BLaER1 treated with 17β-estradiol and CSF1 and Interleukin-3, amounts not matched to agents 10 nM and 100 nM (cell line): ENCODE measurements around the gene FLII.
"Not testable (repeated sequence)": the region's sequence is repeated elsewhere in the genome, so short reads cannot be mapped to it uniquely, and the experiment has no call there.

Experiments used
- H3K27ac ChIP-seq, 11 experiments: shearing (Covaris generic); formaldehyde crosslinking; 2 replicates each; pipeline ENCODE4 v1.8.1; 2022
- H3K27me3 ChIP-seq, 11 experiments: shearing (Covaris generic); formaldehyde crosslinking; 2 replicates each; pipeline ENCODE4 v1.8.1; 2022
- H3K36me3 ChIP-seq, 11 experiments: shearing (Covaris generic); formaldehyde crosslinking; 2 replicates each; pipeline ENCODE4 v1.8.1; 2022
- H3K4me1 ChIP-seq, 10 experiments: shearing (Covaris generic); formaldehyde crosslinking; 2 replicates each; pipeline ENCODE4 v1.8.1; 2022
- H3K4me2 ChIP-seq, 11 experiments: shearing (Covaris generic); formaldehyde crosslinking; 2 replicates each; pipeline ENCODE4 v1.8.1; 2022
- H3K4me3 ChIP-seq, 10 experiments: shearing (Covaris generic); formaldehyde crosslinking; 2 replicates each; pipeline ENCODE4 v1.8.1; 2022
- H3K9ac ChIP-seq, 11 experiments: shearing (Covaris generic); formaldehyde crosslinking; 2 replicates each; pipeline ENCODE4 v1.8.1; 2022
- H3K9me3 ChIP-seq, 11 experiments: shearing (Covaris generic); formaldehyde crosslinking; replicated peaks in 1 of 11; 2 replicates each; pipeline ENCODE4 v1.8.1; 2022
- H4K20me1 ChIP-seq, 11 experiments: shearing (Covaris generic); formaldehyde crosslinking; 2 replicates each; pipeline ENCODE4 v1.8.1; 2022
- Cebpa-rat ChIP-seq, 11 experiments: shearing (Covaris generic); IDR thresholded peaks; 2 replicates each; pipeline ENCODE4 v1.8.1; 2022

The FLII gene

DNA sequence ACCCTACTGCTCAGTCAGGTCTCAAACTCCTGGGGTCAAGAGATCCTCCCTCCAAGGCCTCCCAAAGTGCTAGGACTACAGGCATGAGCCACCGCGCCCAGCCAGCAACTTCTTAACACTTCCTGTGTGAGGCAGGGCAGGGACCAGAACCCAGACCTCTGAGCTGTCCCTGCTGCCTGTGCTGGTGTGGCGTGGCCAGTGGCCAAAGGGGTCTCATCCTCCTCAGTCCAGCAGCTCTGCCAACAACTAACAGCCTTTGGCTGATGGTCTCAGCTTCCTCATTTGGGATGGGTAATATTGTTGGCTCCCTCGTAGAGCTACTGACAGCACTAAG lies 34.5 kb downstream of the FLII start:
- Histone ChIP-seq H3K4me1 (peaks cover 38 to 54% (median 44%) of the 10 kb centered on the region in 10 experiments), H3K9me3 (no peaks in the 10 kb centered on the region), H3K27ac (peak overlapping the region in 2 of 11 experiments; percentile 7 to 68; a peak in 1 of 22 replicates), H3K9ac (no peak overlapping the region), H3K27me3 (no peaks in the 10 kb centered on the region), H4K20me1 (peaks cover 0 to 31% (median 27%) of the 10 kb centered on the region in 11 experiments; a peak in 20 of 22 replicates), H3K36me3 (no peaks in the 10 kb centered on the region), H3K4me2 (peak overlapping the region in 6 of 11 experiments; percentile 77 to 96 (median 86); a peak in 7 of 22 replicates), H3K4me3 (no peak overlapping the region)
- no peak for TF ChIP-seq Cebpa-rat (IDR thresholded peaks at IDR 0.05)

DNA sequence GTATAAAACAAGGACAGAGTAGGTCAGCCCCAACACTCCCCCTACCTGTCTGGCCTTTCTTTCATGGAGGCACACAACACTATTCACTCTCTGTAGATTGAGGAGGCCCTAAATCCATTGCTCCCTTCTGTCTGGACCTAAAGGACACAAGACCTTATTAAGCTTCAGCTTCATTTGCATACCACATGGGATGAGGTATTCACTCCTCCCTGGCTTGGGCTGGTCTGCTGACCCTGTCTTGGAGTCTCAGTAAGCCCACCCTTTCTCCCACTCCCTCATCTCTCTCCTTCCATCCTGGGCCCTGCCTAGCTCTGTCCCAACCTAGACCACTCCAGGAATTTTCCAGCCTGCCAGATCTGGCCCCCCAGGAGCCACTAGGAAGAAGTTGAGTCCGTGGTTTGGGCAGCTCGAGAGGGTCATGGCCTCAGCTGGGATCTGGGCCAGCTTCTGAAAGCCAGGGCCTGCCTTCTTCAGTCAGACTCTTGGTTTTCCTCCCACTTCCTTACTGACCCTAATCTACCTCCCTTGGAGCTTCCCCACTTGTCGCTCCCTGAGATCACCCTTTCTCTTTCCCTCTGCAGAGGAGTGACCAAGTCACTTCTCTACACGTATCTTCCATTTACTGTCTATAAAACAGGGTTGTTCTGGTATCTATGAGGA lies 39.7 kb downstream of the FLII start:
- H3K4me3 ChIP-seq, result no peak overlapping the region
- H3K9ac ChIP-seq, result 0 out of 22 replicates have a peak overlapping the region, but pooled peaks of 1 of the 11 experiments have one; percentile 24
- H3K4me2 ChIP-seq, result peak overlapping the region in 1 of 11 experiments; percentile 2; a peak in 1 of 22 replicates
- H4K20me1 ChIP-seq, result peaks cover 0 to 3% (median 0%) of the 10 kb centered on the region in 11 experiments; a peak in 2 of 22 replicates
- no peaks in the 10 kb centered on the region for H3K27me3 ChIP-seq
- no peak overlapping the region for H3K27ac ChIP-seq
- peaks cover 14 to 19% (median 16%) of the 10 kb centered on the region in 10 experiments for H3K4me1 ChIP-seq
- no peak for TF ChIP-seq Cebpa-rat (IDR thresholded peaks at IDR 0.05)
- H3K9me3 ChIP-seq, result no peaks in the 10 kb centered on the region
- no peaks in the 10 kb centered on the region for H3K36me3 ChIP-seq

DNA sequence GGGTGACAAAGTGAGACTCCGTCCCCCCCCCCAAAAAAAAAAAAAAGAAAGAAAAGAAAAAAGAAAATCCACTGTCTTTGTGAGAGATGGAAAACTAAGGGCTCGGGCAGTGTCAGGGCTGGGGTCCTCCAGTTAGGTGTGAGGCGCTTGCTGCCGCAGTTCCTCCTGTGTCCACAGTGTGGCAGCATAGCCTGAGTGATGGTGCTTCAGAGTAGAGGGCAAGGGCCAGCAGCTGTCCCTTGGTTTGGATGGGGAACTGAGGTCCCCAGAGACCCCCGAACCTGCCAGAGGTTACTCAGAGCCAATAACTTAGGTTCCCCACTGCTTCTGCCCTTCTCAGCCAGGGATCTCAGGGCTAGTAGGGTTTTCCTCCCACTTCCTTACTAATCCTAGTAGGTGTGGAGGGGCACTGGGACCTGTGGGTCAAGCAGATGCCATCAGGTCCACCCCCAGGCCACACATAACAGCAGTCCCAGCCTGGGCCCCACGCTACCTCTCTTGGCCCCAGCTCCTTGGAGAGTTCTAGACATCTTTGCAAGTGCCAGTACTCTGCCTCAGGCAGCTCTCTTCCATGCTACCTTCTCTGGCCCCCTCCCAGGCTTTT lies 41.0 kb downstream of the FLII start:
- no peak for TF ChIP-seq Cebpa-rat (IDR thresholded peaks at IDR 0.05)
- no peak overlapping the region for H3K27ac ChIP-seq
- no peak overlapping the region for H3K9ac ChIP-seq
- peaks cover 0 to 4% (median 0%) of the 10 kb centered on the region in 11 experiments; a peak in 3 of 22 replicates for H4K20me1 ChIP-seq
- H3K4me2 ChIP-seq, result no peak overlapping the region
- H3K36me3 ChIP-seq, result peaks cover 0 to under 1% (median 0%) of the 10 kb centered on the region in 11 experiments; a peak in 1 of 22 replicates
- H3K9me3 ChIP-seq, result no peaks in the 10 kb centered on the region
- H3K27me3 ChIP-seq, result no peaks in the 10 kb centered on the region
- H3K4me1 ChIP-seq, result peaks cover 14 to 17% (median 15%) of the 10 kb centered on the region in 10 experiments
- no peak overlapping the region for H3K4me3 ChIP-seq

DNA sequence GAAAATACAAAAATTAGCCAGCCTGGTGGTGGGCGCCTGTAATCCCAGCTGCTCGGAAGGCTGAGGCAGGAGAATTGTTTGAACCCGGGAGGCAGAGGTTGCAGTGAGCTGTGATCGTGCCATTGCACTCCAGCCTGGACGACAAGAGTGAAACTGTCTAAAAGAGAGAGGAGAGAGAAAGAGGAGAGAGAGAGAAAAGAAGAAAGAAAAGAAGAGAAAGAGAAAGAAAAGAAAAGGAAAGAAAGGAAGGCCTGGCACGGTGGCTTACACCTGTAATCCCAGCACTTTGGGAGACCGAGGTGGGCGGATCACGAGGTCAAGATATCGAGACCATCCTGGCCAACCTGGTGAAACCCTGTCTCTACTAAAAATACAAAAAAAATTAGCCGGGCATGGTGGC lies 41.6 kb downstream of the FLII start:
- peaks cover 14 to 17% (median 15%) of the 10 kb centered on the region in 10 experiments for H3K4me1 ChIP-seq
- H4K20me1 ChIP-seq, H3K9ac ChIP-seq, H3K27ac ChIP-seq, H3K4me3 ChIP-seq, H3K36me3 ChIP-seq, H3K9me3 ChIP-seq, H3K4me2 ChIP-seq, H3K27me3 ChIP-seq: not testable (repeated sequence)

DNA sequence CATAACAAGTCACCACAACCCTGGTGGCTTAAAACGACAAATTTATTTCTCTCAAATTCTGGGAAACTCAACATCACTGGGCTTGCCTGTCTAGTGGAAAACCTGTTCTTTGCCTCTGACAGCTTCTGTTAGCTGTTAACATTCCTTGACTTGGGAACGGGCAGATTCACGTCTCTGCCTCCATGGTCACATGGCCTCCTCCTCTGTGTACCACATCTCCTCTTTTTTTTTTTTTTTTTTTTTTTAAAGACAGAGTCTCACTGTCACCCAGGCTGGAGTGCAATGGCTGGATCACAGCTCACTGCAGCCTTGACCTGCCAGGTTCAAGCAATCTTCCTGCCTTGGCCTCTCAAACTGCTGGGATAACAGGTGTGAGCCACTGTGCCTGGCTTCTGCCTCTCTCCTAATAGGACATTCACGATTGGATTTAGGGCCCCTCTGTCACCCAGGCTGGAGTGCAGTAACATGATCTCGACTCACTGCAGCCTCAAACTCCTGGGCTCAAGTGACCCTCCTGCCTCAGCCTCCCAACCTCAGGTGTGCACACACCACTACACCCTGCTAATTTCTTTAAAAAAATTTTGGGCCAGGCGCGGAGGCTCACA lies 44.8 kb downstream of the FLII start:
- no peak overlapping the region for H3K9ac ChIP-seq
- no peaks in the 10 kb centered on the region; a peak in 1 of 20 replicates for H3K4me1 ChIP-seq
- peaks cover 0 to 33% (median 18%) of the 10 kb centered on the region in 11 experiments; a peak in 18 of 22 replicates for H4K20me1 ChIP-seq
- no peak overlapping the region for H3K4me2 ChIP-seq
- H3K9me3 ChIP-seq, result no peaks in the 10 kb centered on the region
- peaks cover 23 to 27% (median 25%) of the 10 kb centered on the region in 11 experiments for H3K36me3 ChIP-seq
- H3K27ac ChIP-seq, result no peak overlapping the region
- H3K27me3 ChIP-seq, result no peaks in the 10 kb centered on the region
- H3K4me3 ChIP-seq, result no peak overlapping the region
- TF ChIP-seq Cebpa-rat (IDR thresholded peaks at IDR 0.05), result no peak

DNA sequence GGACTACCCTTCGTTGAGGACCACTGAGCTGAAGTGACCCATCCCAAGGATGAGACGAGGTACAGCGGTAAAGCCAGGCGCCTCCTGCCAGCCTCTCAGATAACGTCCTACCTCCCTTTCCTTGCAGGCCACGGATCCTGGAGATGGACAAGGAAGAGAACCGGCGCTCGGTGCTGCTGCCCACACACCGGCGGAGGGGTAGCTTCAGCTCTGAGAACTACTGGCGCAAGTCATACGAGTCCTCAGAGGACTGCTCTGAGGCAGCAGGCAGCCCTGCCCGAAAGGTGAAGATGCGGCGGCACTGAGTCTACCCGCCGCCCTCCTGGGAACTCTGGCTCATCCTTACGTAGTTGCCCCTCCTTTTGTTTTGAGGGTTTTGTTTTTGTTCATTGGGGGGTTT lies 50.4 kb downstream of the FLII start:
- H3K27ac ChIP-seq, result no peak overlapping the region
- no peaks in the 10 kb centered on the region for H3K27me3 ChIP-seq
- H3K9me3 ChIP-seq, result no peaks in the 10 kb centered on the region
- H3K4me2 ChIP-seq, result no peak overlapping the region
- H3K4me1 ChIP-seq, result no peaks in the 10 kb centered on the region
- no peak overlapping the region for H3K4me3 ChIP-seq
- peaks cover 49 to 89% (median 72%) of the 10 kb centered on the region in 11 experiments for H4K20me1 ChIP-seq
- H3K9ac ChIP-seq, result no peak overlapping the region
- peaks cover 80 to 84% (median 81%) of the 10 kb centered on the region in 11 experiments for H3K36me3 ChIP-seq
- no peak for TF ChIP-seq Cebpa-rat (IDR thresholded peaks at IDR 0.05)

DNA sequence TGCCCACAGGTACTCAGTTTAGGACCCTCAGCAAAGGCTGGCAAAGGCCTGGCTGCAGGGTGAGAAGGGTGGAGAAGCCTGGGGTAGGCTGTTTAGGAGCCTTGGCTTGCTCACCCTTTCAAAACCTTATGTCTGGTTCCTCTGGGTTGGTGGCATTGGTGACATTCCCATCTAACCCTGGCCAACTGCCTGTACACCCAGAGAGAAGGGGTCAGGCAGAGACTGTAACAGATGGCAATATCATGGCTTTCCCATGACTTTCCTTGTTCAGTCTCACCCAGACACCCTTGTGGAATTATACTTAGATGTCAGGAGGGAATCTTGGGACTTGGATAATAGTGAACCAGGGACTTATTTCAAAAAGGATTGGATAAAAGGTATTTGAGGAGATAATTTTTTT lies 51.6 kb downstream of the FLII start:
- H3K27me3 ChIP-seq, result no peaks in the 10 kb centered on the region
- no peak overlapping the region for H3K4me3 ChIP-seq
- no peaks in the 10 kb centered on the region for H3K4me1 ChIP-seq
- no peak overlapping the region for H3K4me2 ChIP-seq
- TF ChIP-seq Cebpa-rat (IDR thresholded peaks at IDR 0.05), result no peak
- peaks cover 60 to 94% (median 83%) of the 10 kb centered on the region in 11 experiments for H4K20me1 ChIP-seq
- H3K9ac ChIP-seq, result no peak overlapping the region
- peaks cover 89 to 94% (median 92%) of the 10 kb centered on the region in 11 experiments for H3K36me3 ChIP-seq
- H3K9me3 ChIP-seq, result no peaks in the 10 kb centered on the region
- H3K27ac ChIP-seq, result no peak overlapping the region

DNA sequence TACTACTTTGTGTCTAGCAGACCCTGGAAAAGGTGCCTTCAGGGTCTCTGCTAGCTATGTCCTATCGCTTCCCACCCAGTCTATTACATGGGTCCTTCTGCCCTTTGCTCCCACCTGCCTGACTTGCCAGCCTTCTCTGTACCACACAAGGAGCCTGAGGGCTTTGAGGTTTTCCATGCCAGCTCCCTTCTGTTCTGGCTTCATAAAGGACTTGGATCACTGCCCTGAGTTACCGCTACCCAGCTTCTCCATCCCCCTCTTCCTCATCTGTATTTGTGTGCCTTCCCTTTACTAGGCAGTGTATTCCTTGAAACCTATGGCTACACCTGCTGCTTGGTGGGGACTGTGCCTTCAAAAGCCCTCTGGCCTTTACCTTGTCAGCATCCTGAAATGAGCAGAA lies 52.7 kb downstream of the FLII start:
- Histone ChIP-seq H3K9me3 (no peaks in the 10 kb centered on the region), H3K9ac (peak overlapping the region in 1 of 11 experiments; percentile 8; a peak in 1 of 22 replicates), H3K27me3 (no peaks in the 10 kb centered on the region), H3K27ac (no peak overlapping the region), H3K4me3 (no peak overlapping the region), H3K36me3 (peaks cover 92 to 100% (median 99%) of the 10 kb centered on the region in 11 experiments), H4K20me1 (peaks cover 71 to 100% (median 94%) of the 10 kb centered on the region in 11 experiments), H3K4me2 (no peak overlapping the region), H3K4me1 (no peaks in the 10 kb centered on the region)
- TF ChIP-seq Cebpa-rat (IDR thresholded peaks at IDR 0.05), result no peak

DNA sequence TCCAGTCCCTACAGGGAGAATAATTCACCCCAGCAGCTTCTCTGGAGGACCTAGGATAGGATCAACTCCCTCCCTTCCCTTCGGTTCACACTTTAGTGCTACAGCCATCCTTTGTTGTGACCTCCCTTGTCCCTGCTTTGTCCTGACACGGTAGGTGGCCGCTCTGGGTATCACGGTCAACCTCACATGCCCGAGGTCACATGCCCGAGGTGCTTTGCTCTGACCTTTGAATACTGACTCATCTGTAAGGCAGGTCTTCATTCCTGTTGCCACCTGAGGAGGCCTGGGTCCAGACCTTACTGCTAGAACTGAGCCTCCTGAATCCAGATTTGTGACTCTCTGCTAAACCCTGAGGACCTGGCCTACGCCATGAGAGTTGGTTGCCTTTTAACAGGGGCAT lies 55.2 kb downstream of the FLII start:
- Histone ChIP-seq H3K9me3 (no peaks in the 10 kb centered on the region), H3K36me3 (peaks cover 92 to 100% (median 99%) of the 10 kb centered on the region in 11 experiments), H3K4me3 (no peak overlapping the region), H3K27me3 (no peaks in the 10 kb centered on the region), H3K27ac (no peak overlapping the region), H3K4me2 (no peak overlapping the region), H3K4me1 (no peaks in the 10 kb centered on the region), H3K9ac (no peak overlapping the region), H4K20me1 (peaks cover 95 to 100% (median 100%) of the 10 kb centered on the region in 11 experiments)
- TF ChIP-seq Cebpa-rat (IDR thresholded peaks at IDR 0.05), result no peak
